GM23338 (cell line): ENCODE data around the gene WDR44. TPM values are rescaled to one million over a fixed set of nuclear protein-coding genes. Genes with fewer than 3 reads are reported as not detected.

Experiments used
- ATAC-seq: fragments of 200-7000 bp; cut with Tn5 transposase; 3 replicates; pipeline ENCODE4 v1.9.1; 2020
- DNase-seq: peaks from one replicate; pipeline ENCODE4 v3.0.0-alpha.2; 2015; ENCODE audit warnings: low spot score
- H2AFZ ChIP-seq: fragments of 200-600 bp; sonication (generic); 2 replicates; pipeline ENCODE4 v1.8.0; 2016; ENCODE audit warnings: antibody characterized with exemption, mild to moderate bottlenecking, moderate library complexity
- H3F3A ChIP-seq: fragments of 200-600 bp; sonication (generic); replicated peaks from 2 replicates; pipeline ENCODE4 v1.8.0; 2017; ENCODE audit warnings: antibody characterized with exemption, mixed run types, low read depth
- H3K27ac ChIP-seq: fragments of 200-600 bp; sonication (generic); 2 replicates; pipeline ENCODE4 v1.6.1; 2016; ENCODE audit warnings: low read depth
- H3K27me3 ChIP-seq: fragments of 200-600 bp; sonication (generic); 2 replicates; pipeline ENCODE4 v1.8.0; 2016; ENCODE audit warnings: mild to moderate bottlenecking, mixed run types, moderate library complexity; ENCODE audit not compliant: insufficient read depth
- H3K36me3 ChIP-seq: fragments of 200-600 bp; sonication (generic); 2 replicates; pipeline ENCODE4 v1.8.0; 2016; ENCODE audit warnings: mild to moderate bottlenecking; ENCODE audit not compliant: insufficient read depth
- H3K4me1 ChIP-seq: fragments of 200-600 bp; sonication (generic); 2 replicates; pipeline ENCODE4 v1.8.0; 2016; ENCODE audit warnings: mild to moderate bottlenecking, moderate library complexity; ENCODE audit not compliant: insufficient read depth
- H3K4me2 ChIP-seq: fragments of 200-600 bp; sonication (generic); 2 replicates; pipeline ENCODE4 v1.7.1; 2017; ENCODE audit warnings: mixed run types
- H3K4me3 ChIP-seq: fragments of 200-600 bp; sonication (generic); 2 replicates; pipeline ENCODE4 v1.6.1; 2016; ENCODE audit warnings: mixed run types
- H3K79me2 ChIP-seq: fragments of 200-600 bp; sonication (generic); replicated peaks from 2 replicates; pipeline ENCODE4 v1.8.0; 2017; ENCODE audit warnings: mild to moderate bottlenecking; ENCODE audit not compliant: insufficient read depth
- H3K9me2 ChIP-seq: fragments of 200-600 bp; sonication (generic); 2 replicates; pipeline ENCODE4 v1.8.0; 2017; ENCODE audit not compliant: insufficient read depth
- H4K20me1 ChIP-seq: fragments of 200-600 bp; sonication (generic); replicated peaks from 2 replicates; pipeline ENCODE4 v1.8.0; 2017; ENCODE audit warnings: mild to moderate bottlenecking; ENCODE audit not compliant: insufficient read depth
- H3K27ac Mint-ChIP-seq: 2 replicates; pipeline ENCODE4 v1.8.0; 2020; ENCODE audit warnings: inconsistent platforms, mild to moderate bottlenecking, moderate library complexity, mixed read lengths
- H3K27me3 Mint-ChIP-seq: 3 replicates; pipeline ENCODE4 v1.8.0; 2022; ENCODE audit warnings: low read depth, mild to moderate bottlenecking, moderate library complexity, mixed read lengths, inconsistent platforms; ENCODE audit not compliant: insufficient read depth, poor library complexity
- H3K36me3 Mint-ChIP-seq: 3 replicates; pipeline ENCODE4 v1.8.0; 2021; ENCODE audit warnings: low read depth, mild to moderate bottlenecking, inconsistent platforms, moderate library complexity, mixed read lengths
- H3K4me1 Mint-ChIP-seq: 3 replicates; pipeline ENCODE4 v1.8.0; 2020; ENCODE audit warnings: mild to moderate bottlenecking, inconsistent platforms, mixed read lengths
- H3K4me3 Mint-ChIP-seq: 3 replicates; pipeline ENCODE4 v1.8.0; 2021; ENCODE audit warnings: moderate library complexity, mild to moderate bottlenecking, inconsistent platforms, mixed read lengths
- H3K9me3 Mint-ChIP-seq: 3 replicates; pipeline ENCODE4 v1.8.0; 2020; ENCODE audit warnings: moderate library complexity, mild to moderate bottlenecking, inconsistent platforms, mixed read lengths
- CREB1 ChIP-seq: fragments of 250-450 bp; sonication (Bioruptor Pico); IDR thresholded peaks from 2 replicates; pipeline ENCODE4 v1.5.0; 2020; ENCODE audit warnings: low read depth, mild to moderate bottlenecking, moderate library complexity
- EZH2 ChIP-seq: fragments of 200-600 bp; sonication (generic); IDR thresholded peaks from one replicate; pipeline ENCODE4 v1.8.0; 2017; ENCODE audit warnings: antibody characterized with exemption, mild to moderate bottlenecking, low read depth; ENCODE audit not compliant: unreplicated experiment
- EZH2phosphoT487 ChIP-seq: fragments of 200-600 bp; sonication (generic); IDR thresholded peaks from one replicate; pipeline ENCODE4 v1.8.1; 2018; ENCODE audit warnings: antibody characterized with exemption; ENCODE audit not compliant: unreplicated experiment
- JUNB ChIP-seq: IDR thresholded peaks from one replicate; pipeline ENCODE4 v1.6.1; 2016; ENCODE audit warnings: antibody characterized with exemption; ENCODE audit not compliant: unreplicated experiment
- NANOG ChIP-seq: IDR thresholded peaks from 2 replicates; pipeline ENCODE4 v1.6.1; 2016; ENCODE audit warnings: antibody characterized with exemption, borderline replicate concordance
- POLR2AphosphoS5 ChIP-seq: IDR thresholded peaks from 2 replicates; pipeline ENCODE4 v1.6.1; 2016; ENCODE audit warnings: antibody characterized with exemption, low read depth
- STAT1 ChIP-seq: IDR thresholded peaks from one replicate; pipeline ENCODE4 v1.6.1; 2016; ENCODE audit warnings: antibody characterized with exemption; ENCODE audit not compliant: unreplicated experiment
- ZNF331 ChIP-seq: fragments of 250-450 bp; sonication (Bioruptor Pico); IDR thresholded peaks from 2 replicates; pipeline ENCODE4 v1.5.0; 2020; ENCODE audit warnings: low read depth, mild to moderate bottlenecking, moderate library complexity
- ZNF462 ChIP-seq: fragments of 250-450 bp; sonication (Bioruptor Pico); IDR thresholded peaks from 2 replicates; pipeline ENCODE4 v1.5.0; 2020; ENCODE audit warnings: mild to moderate bottlenecking, moderate library complexity
- polyA plus RNA-seq: library from polyadenylated mRNA; unstranded; fragments of >200 nt; fragmentation: Nextera tagmentation; extraction: Ambion mirVana; gene quantifications from 2 replicates; pipeline ENCODE4 v1.2.1, GENCODE V29; 2016
- total RNA-seq: library from RNA; depleted of rRNA; stranded (reverse); fragments of >200 nt; shearing (Covaris generic); gene quantifications from 2 replicates; pipeline ENCODE4 v1.2.3, GENCODE V29; 2014
- TF ChIP-seq, protein P1 (sequence below), 2 experiments: fragments of 200-600 bp in 1 of 2; sonication (generic) in 1 of 2; conservative IDR thresholded peaks; 2 replicates each; pipeline versions ENCODE4 v1.5.1 to v1.6.1; 2016 to 2017; ENCODE audit warnings: antibody characterized with exemption in 2 of 2, low read depth in 2 of 2, mild to moderate bottlenecking in 2 of 2, moderate library complexity in 1 of 2
- TF ChIP-seq, protein P2 (sequence below): IDR thresholded peaks from 2 replicates; pipeline ENCODE4 v1.6.1; 2016; ENCODE audit warnings: antibody characterized with exemption

Gene WDR44
- total and polyA plus RNA-seq, 2 experiments from 2014 or later: 17.5 to 21.0 TPM

DNA sequence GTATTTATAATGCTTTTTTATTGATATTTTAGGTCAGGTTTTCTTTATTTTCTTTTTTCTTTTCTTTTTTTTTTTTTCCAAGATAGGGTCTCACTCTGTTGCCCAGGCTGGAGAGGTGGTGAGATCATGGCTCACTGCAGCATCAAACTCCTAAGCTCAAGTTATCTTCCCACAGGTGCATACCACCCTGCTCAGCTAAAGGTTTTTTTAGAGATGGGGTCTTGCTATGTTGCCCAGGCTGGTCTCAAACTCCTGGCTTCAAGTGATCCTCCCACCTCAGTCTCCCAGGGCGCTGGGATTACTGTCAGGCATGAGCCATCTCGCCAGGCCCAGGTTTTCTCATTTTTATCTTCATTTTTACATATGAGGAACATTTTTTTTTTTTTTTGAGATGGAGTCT lies 3.3 kb downstream of the WDR44 start:
- Histone ChIP-seq H3K4me1 (peaks cover 20% of the 10 kb centered on the region), H3K4me2 (peak overlapping the region; percentile 90; the same call in 1 of the 2 replicates), H3F3A (no peaks in the 10 kb centered on the region), H3K9me2 (no peaks in the 10 kb centered on the region), H3K79me2 (peaks cover 73% of the 10 kb centered on the region), H3K36me3 (no peaks in the 10 kb centered on the region), H3K4me3 (no peak overlapping the region), H2AFZ (no peak overlapping the region), H3K27me3 (peaks cover 7% of the 10 kb centered on the region), H4K20me1 (peaks cover 5% of the 10 kb centered on the region; the same call in 1 of the 2 replicates), H3K27ac (no peak overlapping the region)
- no peak overlapping the region for H3K27ac Mint-ChIP-seq
- peaks cover 27% of the 10 kb centered on the region for H3K4me1 Mint-ChIP-seq
- DNase-seq (no peak), ATAC-seq (no peak)
- H3K27me3 Mint-ChIP-seq: peaks cover 4% of the 10 kb centered on the region
- no peaks in the 10 kb centered on the region for H3K36me3 Mint-ChIP-seq
- TF ChIP-seq EZH2 (no peak), NANOG (no peak), POLR2AphosphoS5 (no peak), EZH2phosphoT487 (no peak)
- H3K9me3 Mint-ChIP-seq: no peaks in the 10 kb centered on the region
- H3K4me3 Mint-ChIP-seq: no peak overlapping the region

DNA sequence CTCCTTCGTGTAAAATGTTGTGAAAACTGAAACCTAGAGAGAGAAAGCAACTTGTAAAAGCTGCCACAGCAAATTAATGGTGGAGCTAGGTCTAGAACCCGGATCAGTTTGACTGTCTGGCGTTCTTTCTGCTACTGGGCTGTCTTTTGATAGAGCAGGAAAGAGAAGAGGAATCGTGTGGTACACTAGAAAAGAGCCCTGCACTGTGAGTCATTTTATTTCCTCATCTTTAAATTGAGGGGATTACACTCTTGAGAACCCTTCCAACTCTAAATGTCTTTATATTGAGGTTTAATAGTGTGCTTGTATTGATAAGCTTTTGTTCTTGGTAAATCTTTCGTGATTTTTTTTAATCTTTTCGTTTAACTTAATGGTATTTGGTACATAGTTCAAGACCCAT lies 4.3 kb downstream of the WDR44 start:
- Histone ChIP-seq H4K20me1 (peaks cover 5% of the 10 kb centered on the region; the same call in 1 of the 2 replicates), H3K4me3 (no peak overlapping the region), H3K9me2 (no peaks in the 10 kb centered on the region), H3K27ac (no peak overlapping the region), H3K79me2 (peaks cover 83% of the 10 kb centered on the region), H3F3A (no peaks in the 10 kb centered on the region), H3K27me3 (peaks cover 7% of the 10 kb centered on the region), H3K4me2 (0 out of 2 replicates have a peak overlapping the region, but pooled peaks have one; percentile 20), H3K4me1 (peaks cover 20% of the 10 kb centered on the region), H3K36me3 (no peaks in the 10 kb centered on the region), H2AFZ (no peak overlapping the region)
- H3K36me3 Mint-ChIP-seq: no peaks in the 10 kb centered on the region
- H3K27ac Mint-ChIP-seq: peak overlapping the region; percentile 52; the same call in 1 of the 2 replicates
- peaks cover 33% of the 10 kb centered on the region for H3K4me1 Mint-ChIP-seq
- ATAC-seq (no peak), DNase-seq (no peak)
- H3K4me3 Mint-ChIP-seq: no peak overlapping the region
- H3K27me3 Mint-ChIP-seq: peaks cover 4% of the 10 kb centered on the region
- H3K9me3 Mint-ChIP-seq: no peaks in the 10 kb centered on the region
- TF ChIP-seq, protein P1, sequence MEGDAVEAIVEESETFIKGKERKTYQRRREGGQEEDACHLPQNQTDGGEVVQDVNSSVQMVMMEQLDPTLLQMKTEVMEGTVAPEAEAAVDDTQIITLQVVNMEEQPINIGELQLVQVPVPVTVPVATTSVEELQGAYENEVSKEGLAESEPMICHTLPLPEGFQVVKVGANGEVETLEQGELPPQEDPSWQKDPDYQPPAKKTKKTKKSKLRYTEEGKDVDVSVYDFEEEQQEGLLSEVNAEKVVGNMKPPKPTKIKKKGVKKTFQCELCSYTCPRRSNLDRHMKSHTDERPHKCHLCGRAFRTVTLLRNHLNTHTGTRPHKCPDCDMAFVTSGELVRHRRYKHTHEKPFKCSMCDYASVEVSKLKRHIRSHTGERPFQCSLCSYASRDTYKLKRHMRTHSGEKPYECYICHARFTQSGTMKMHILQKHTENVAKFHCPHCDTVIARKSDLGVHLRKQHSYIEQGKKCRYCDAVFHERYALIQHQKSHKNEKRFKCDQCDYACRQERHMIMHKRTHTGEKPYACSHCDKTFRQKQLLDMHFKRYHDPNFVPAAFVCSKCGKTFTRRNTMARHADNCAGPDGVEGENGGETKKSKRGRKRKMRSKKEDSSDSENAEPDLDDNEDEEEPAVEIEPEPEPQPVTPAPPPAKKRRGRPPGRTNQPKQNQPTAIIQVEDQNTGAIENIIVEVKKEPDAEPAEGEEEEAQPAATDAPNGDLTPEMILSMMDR (conservative IDR thresholded peaks at IDR 0.05; ENCODE audit: low read depth in 2 of 2): no peak
- no peak for TF ChIP-seq JUNB
- TF ChIP-seq, protein P2, sequence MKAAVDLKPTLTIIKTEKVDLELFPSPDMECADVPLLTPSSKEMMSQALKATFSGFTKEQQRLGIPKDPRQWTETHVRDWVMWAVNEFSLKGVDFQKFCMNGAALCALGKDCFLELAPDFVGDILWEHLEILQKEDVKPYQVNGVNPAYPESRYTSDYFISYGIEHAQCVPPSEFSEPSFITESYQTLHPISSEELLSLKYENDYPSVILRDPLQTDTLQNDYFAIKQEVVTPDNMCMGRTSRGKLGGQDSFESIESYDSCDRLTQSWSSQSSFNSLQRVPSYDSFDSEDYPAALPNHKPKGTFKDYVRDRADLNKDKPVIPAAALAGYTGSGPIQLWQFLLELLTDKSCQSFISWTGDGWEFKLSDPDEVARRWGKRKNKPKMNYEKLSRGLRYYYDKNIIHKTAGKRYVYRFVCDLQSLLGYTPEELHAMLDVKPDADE: no peak
- TF ChIP-seq ZNF462 (CRISPR knock-in tag): no peak
- TF ChIP-seq STAT1: no peak
- no peak for TF ChIP-seq CREB1 (CRISPR knock-in tag)
- TF ChIP-seq EZH2phosphoT487: no peak
- TF ChIP-seq ZNF331 (CRISPR knock-in tag): no peak
- no peak for TF ChIP-seq NANOG
- TF ChIP-seq POLR2AphosphoS5: no peak
- no peak for TF ChIP-seq EZH2
